Heart right ventricle (tissue), 16 donors: ENCODE results near the gene CNTN5. TPM values are rescaled to one million over a fixed set of nuclear protein-coding genes. Genes with fewer than 3 reads are reported as not detected.

Source experiments
- ATAC-seq, 8 donors: fragments of 200-7000 bp; cut with Tn5 transposase; one replicate each; pipeline ENCODE4 v1.9.1; 2020; ENCODE audit warnings: mild to moderate bottlenecking in 8 of 8, moderate library complexity in 8 of 8, moderate number of reproducible peaks in 1 of 8
- DNase-seq, 2 donors: peaks; one replicate each; pipeline ENCODE4 v3.0.0-alpha.2; 2020
- H3K27ac ChIP-seq, 10 donors: fragments of 200-600 bp; sonication (generic) in 2 of 10; one replicate each; pipeline versions ENCODE4 v1.5.0 to v1.8.0; 2020 to 2022; ENCODE audit warnings: mild to moderate bottlenecking in 3 of 10
- H3K27me3 ChIP-seq, 7 donors: fragments of 200-600 bp; one replicate each; pipeline ENCODE4 v1.8.0; 2021 to 2022; ENCODE audit warnings: mild to moderate bottlenecking in 2 of 7
- H3K36me3 ChIP-seq, 9 donors: fragments of 200-600 bp; sonication (generic) in 1 of 9; one replicate each; pipeline versions ENCODE4 v1.5.0 to v1.8.0; 2020 to 2022; ENCODE audit warnings: mild to moderate bottlenecking in 2 of 9
- H3K4me1 ChIP-seq, 9 donors: fragments of 200-600 bp; sonication (generic) in 1 of 9; one replicate each; pipeline versions ENCODE4 v1.5.0 to v1.8.0; 2020 to 2022; ENCODE audit warnings: mild to moderate bottlenecking in 4 of 9
- H3K4me3 ChIP-seq, 10 donors: fragments of 200-600 bp; sonication (generic) in 2 of 10; one replicate each; pipeline versions ENCODE4 v1.5.0 to v1.8.0; 2020 to 2022; ENCODE audit warnings: mild to moderate bottlenecking in 7 of 10, moderate library complexity in 2 of 10
- H3K9me3 ChIP-seq, 11 donors: fragments of 200-600 bp in 10 of 11; sonication (generic) in 2 of 11; one replicate each; pipeline versions ENCODE4 v1.5.0 to v1.8.0; 2013 to 2022; ENCODE audit warnings: mild to moderate bottlenecking in 2 of 11, control low read depth in 1 of 11, moderate library complexity in 1 of 11
- CTCF ChIP-seq, 9 donors: fragments of 200-600 bp; sonication (generic) in 2 of 9; IDR thresholded peaks; one replicate each; pipeline versions ENCODE4 v1.5.0 to v1.8.0; 2021 to 2022; ENCODE audit warnings: antibody characterized with exemption in 9 of 9, mild to moderate bottlenecking in 5 of 9, moderate library complexity in 1 of 9
- WGBS, 2 donors: extraction: QIAGEN DNeasy Blood & Tissue Kit; methylation state at CpG; one replicate each; pipeline ENCODE4 v1.1.7; 2013; ENCODE audit warnings: inconsistent platforms in 1 of 2; 5-methylcytosine and 5-hydroxymethylcytosine counted together
- intact Hi-C, 10 donors: fragments of 100-400 bp; cut with DNase I; formaldehyde crosslinking; loops; one replicate each; pipeline versions ENCODE4 v1.11.1 to v1.14.2; 2022
- polyA plus RNA-seq, 2 donors: library from polyadenylated mRNA; stranded (reverse); fragments of 200-250 nt; gene quantifications; one replicate each; pipeline ENCODE4 v1.2.3, GENCODE V29; 2013
- total RNA-seq, 10 donors: library from RNA; stranded (reverse); fragmentation: NEBNext Ultra II Directional in 3 of 10; extraction: Animal tissue kit (Norgen Biotek cat#: 25700) in 3 of 10; gene quantifications; one replicate each; pipeline versions ENCODE4 v1.2.1 to v1.2.4, GENCODE V29; 2021 to 2023
- donor health status: Arrhythmogenic right ventricular cardiomyopathy.
- donor health status: ischemic (EF 13 %, LVEDD 7.1; RV severe dilation, severe dysfunction).
- donor health status: healthy with polysubstance abuse.
- donor health status: DM: no; HTN: yes; CAD: no.
- donor health status: DM: no; HTN: no; CAD: no.
- donor health status: ischemic (EF 25% LVEDD 6.9; RV normal size, moderate dysfunction).
- donor health status: ischemic (EF 25% LVEDD 5.7; RV mildly dilated, moderate dysfunction).
- donor health status: healthy.
- donor health status: DM: yes; HTN: yes; CAD: no.
- donor health status: Ischemic cardiomyopathy.
- donor health status: ischemic (EF 35%, LVEDD 5.7; RV mildly dilated, moderate dysfunction).
- donor health status: nonischemic (EF 11% LVEDD 7.7; RV severe dilation, severe dysfunction).
- donor health status: DM: yes; HTN: yes; CAD: no.
- donor health status: PGD.
- donor health status: ischemic (EF 29% LVEDD 5.4; RV normal size, mild dysfunction).
- donor health status: nonischemic (EF 23%, LVEDD 6.1; RV moderate dilation, normal function).

CNTN5 gene
- total and polyA plus RNA-seq, 12 donors: 0.05 to 0.35 (median 0.17) TPM; not detected in 6

- Histone ChIP-seq H3K9me3 (no peaks in the 10 kb centered on the region), H3K4me1 (no peaks in the 10 kb centered on the region), H3K27me3 (no peaks in the 10 kb centered on the region), H3K36me3 (no peaks in the 10 kb centered on the region), H3K27ac (no peak overlapping the region), H3K4me3 (no peak overlapping the region)
- DNase-seq: no peak
- no peak for TF ChIP-seq CTCF (IDR thresholded peaks at IDR 0.05)
- ATAC-seq: no peak
- intact Hi-C loops: no loop called here
- WGBS, 2 donors: 87 to 89% methylated on average over 5 of the region's 5 CpGs
These were observed 142.1 kb downstream of the CNTN5 start for GRCh38 chr11:99162819-99163218.

GRCh38 chr11:99170591-99170990 lies 149.8 kb downstream of the CNTN5 start:
- DNase-seq (no peak), ATAC-seq (no peak)
- no peak overlapping the region for H3K4me3 ChIP-seq
- no peaks in the 10 kb centered on the region for H3K27me3 ChIP-seq
- H3K4me1 ChIP-seq: no peaks in the 10 kb centered on the region
- intact Hi-C loops: no loop called here
- no peaks in the 10 kb centered on the region for H3K9me3 ChIP-seq
- no peak overlapping the region for H3K27ac ChIP-seq
- no peak for TF ChIP-seq CTCF (IDR thresholded peaks at IDR 0.05)
- H3K36me3 ChIP-seq: no peaks in the 10 kb centered on the region

GRCh38 chr11:99171330-99171729 lies 150.6 kb downstream of the CNTN5 start:
- DNase-seq (no peak), ATAC-seq (no peak)
- 79 to 83% methylated on average over 5 of the region's 5 CpGs for WGBS, 2 donors
- Histone ChIP-seq H3K4me1 (no peaks in the 10 kb centered on the region), H3K9me3 (no peaks in the 10 kb centered on the region), H3K27me3 (no peaks in the 10 kb centered on the region), H3K36me3 (no peaks in the 10 kb centered on the region), H3K27ac (no peak overlapping the region), H3K4me3 (no peak overlapping the region)
- intact Hi-C loops: no loop called here
- TF ChIP-seq CTCF (IDR thresholded peaks at IDR 0.05): no peak

GRCh38 chr11:99176430-99176829 lies 155.7 kb downstream of the CNTN5 start:
- no peaks in the 10 kb centered on the region for H3K27me3 ChIP-seq
- DNase-seq (no peak), ATAC-seq (no peak)
- TF ChIP-seq CTCF (IDR thresholded peaks at IDR 0.05): no peak
- intact Hi-C loops: no loop called here
- no peaks in the 10 kb centered on the region for H3K36me3 ChIP-seq
- H3K4me1 ChIP-seq: no peaks in the 10 kb centered on the region
- no peak overlapping the region for H3K4me3 ChIP-seq
- H3K27ac ChIP-seq: no peak overlapping the region
- H3K9me3 ChIP-seq: no peaks in the 10 kb centered on the region

GRCh38 chr11:99177446-99177845 lies 156.7 kb downstream of the CNTN5 start:
- WGBS, 2 donors: 74 to 84% methylated on average over 2 of the region's 2 CpGs
- Histone ChIP-seq H3K36me3 (no peaks in the 10 kb centered on the region), H3K4me1 (no peaks in the 10 kb centered on the region), H3K9me3 (no peaks in the 10 kb centered on the region), H3K27ac (no peak overlapping the region), H3K27me3 (no peaks in the 10 kb centered on the region), H3K4me3 (no peak overlapping the region)
- intact Hi-C loops: no loop called here
- DNase-seq: no peak
- no peak for ATAC-seq
- TF ChIP-seq CTCF (IDR thresholded peaks at IDR 0.05): no peak
